Kidney epithelial cell (primary cell): Measurements from ENCODE around the gene NXPH1. TPM values are rescaled to one million over a fixed set of nuclear protein-coding genes. Genes with fewer than 3 reads are reported as not detected.

Source experiments
- DNase-seq: peaks from one replicate; pipeline ENCODE4 v3.0.0-alpha.2; 2010; ENCODE audit warnings: low read depth
- H3K27me3 ChIP-seq: 2 replicates; pipeline ENCODE4 v1.6.0; 2011; ENCODE audit warnings: low read length; ENCODE audit not compliant: control insufficient read depth, insufficient read depth
- H3K36me3 ChIP-seq: 2 replicates; pipeline ENCODE4 v1.5.1; 2011; ENCODE audit warnings: low read length; ENCODE audit not compliant: control insufficient read depth, insufficient read depth
- H3K4me3 ChIP-seq: 2 replicates; pipeline ENCODE4 v1.5.1; 2011; ENCODE audit warnings: low read depth, mild to moderate bottlenecking, control low read depth, low read length
- CTCF ChIP-seq: IDR thresholded peaks from 2 replicates; pipeline ENCODE4 v1.5.1; 2011; ENCODE audit warnings: mild to moderate bottlenecking, moderate library complexity, low read length, control low read depth, inconsistent platforms; ENCODE audit not compliant: insufficient read depth, poor library complexity, severe bottlenecking
- total RNA-seq: library from RNA; depleted of rRNA; stranded (reverse); fragments of >200 nt; gene quantifications from 2 replicates; pipeline ENCODE4 v1.2.3, GENCODE V29; 2015

Gene NXPH1
- total RNA-seq, 1 donor from 2014 or later: not detected

GRCh38 chr7:8531991-8532515 lies 98.6 kb downstream of the NXPH1 start:
- no peak for TF ChIP-seq CTCF
- DNase-seq: no peak
- Histone ChIP-seq H3K4me3 (no peak overlapping the region), H3K36me3 (no peaks in the 10 kb centered on the region), H3K27me3 (no peaks in the 10 kb centered on the region)

GRCh38 chr7:8536431-8536830 lies 103.0 kb downstream of the NXPH1 start:
- Histone ChIP-seq H3K27me3 (no peaks in the 10 kb centered on the region), H3K4me3 (no peak overlapping the region), H3K36me3 (no peaks in the 10 kb centered on the region)
- no peak for DNase-seq
- no peak for TF ChIP-seq CTCF

- no peak for DNase-seq
- no peak overlapping the region for H3K4me3 ChIP-seq
- H3K27me3 ChIP-seq: no peaks in the 10 kb centered on the region
- H3K36me3 ChIP-seq: no peaks in the 10 kb centered on the region
- no peak for TF ChIP-seq CTCF
These were observed 115.6 kb downstream of the NXPH1 start for GRCh38 chr7:8549046-8549445.

- DNase-seq: no peak
- H3K27me3 ChIP-seq: no peaks in the 10 kb centered on the region
- TF ChIP-seq CTCF: no peak
- H3K36me3 ChIP-seq: no peaks in the 10 kb centered on the region
- H3K4me3 ChIP-seq: no peak overlapping the region
These were observed 127.1 kb downstream of the NXPH1 start for GRCh38 chr7:8560501-8560900.

GRCh38 chr7:8561449-8561848 lies 128.0 kb downstream of the NXPH1 start:
- no peaks in the 10 kb centered on the region for H3K36me3 ChIP-seq
- no peak for DNase-seq
- TF ChIP-seq CTCF: no peak

GRCh38 chr7:8564281-8564680 lies 130.9 kb downstream of the NXPH1 start:
- H3K4me3 ChIP-seq: no peak overlapping the region
- TF ChIP-seq CTCF: no peak
- DNase-seq: no peak
- H3K36me3 ChIP-seq: no peaks in the 10 kb centered on the region
- H3K27me3 ChIP-seq: no peaks in the 10 kb centered on the region

More at GRCh38 chr7:8561449-8561848, 128.0 kb downstream of the NXPH1 start:
- Histone ChIP-seq H3K4me3 (no peak overlapping the region), H3K27me3 (no peaks in the 10 kb centered on the region)
